AG09309 (cell line): ENCODE measurements around the gene ARRDC3.
"Not testable (repeated sequence)": the region's sequence is repeated elsewhere in the genome, so short reads cannot be mapped to it uniquely, and the experiment has no call there.

ENCODE experiments used
- DNase-seq: peaks from one replicate; pipeline ENCODE4 v3.0.0-alpha.2; 2010; ENCODE audit warnings: low read depth
- H3K4me3 ChIP-seq: 2 replicates; pipeline ENCODE4 v1.5.1; 2011; ENCODE audit warnings: mild to moderate bottlenecking, low read depth, low read length, moderate library complexity; ENCODE audit not compliant: control insufficient read depth
- TF ChIP-seq, protein P1 (sequence below): IDR thresholded peaks from 2 replicates; pipeline ENCODE4 v1.5.1; 2011; ENCODE audit warnings: mild to moderate bottlenecking, low read depth, low read length, inconsistent platforms; ENCODE audit not compliant: insufficient read depth, control insufficient read depth; ENCODE audit errors: missing control alignments

The ARRDC3 gene

DNA sequence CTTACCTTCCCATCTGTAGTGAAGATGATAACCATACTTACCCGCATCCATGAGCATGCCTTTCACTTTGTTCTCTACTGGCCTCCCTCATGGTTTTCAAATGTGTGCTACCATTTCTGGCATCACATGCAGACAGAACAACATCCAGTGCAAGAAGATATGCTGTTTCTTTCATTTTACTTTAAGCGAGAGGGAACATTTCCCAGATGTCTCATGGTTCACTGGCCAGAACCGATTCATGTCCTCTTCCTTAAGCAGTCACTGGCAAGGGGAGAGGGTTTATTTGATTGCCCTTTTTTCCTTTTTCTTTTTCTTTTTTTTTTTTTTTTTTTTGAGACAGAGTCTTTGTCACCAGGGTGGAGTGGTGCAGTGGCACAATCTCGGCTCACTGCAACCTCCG is 37.7 kb downstream of the ARRDC3 start:
- no peak overlapping the region for H3K4me3 ChIP-seq
- DNase-seq: no peak
- TF ChIP-seq, protein P1, sequence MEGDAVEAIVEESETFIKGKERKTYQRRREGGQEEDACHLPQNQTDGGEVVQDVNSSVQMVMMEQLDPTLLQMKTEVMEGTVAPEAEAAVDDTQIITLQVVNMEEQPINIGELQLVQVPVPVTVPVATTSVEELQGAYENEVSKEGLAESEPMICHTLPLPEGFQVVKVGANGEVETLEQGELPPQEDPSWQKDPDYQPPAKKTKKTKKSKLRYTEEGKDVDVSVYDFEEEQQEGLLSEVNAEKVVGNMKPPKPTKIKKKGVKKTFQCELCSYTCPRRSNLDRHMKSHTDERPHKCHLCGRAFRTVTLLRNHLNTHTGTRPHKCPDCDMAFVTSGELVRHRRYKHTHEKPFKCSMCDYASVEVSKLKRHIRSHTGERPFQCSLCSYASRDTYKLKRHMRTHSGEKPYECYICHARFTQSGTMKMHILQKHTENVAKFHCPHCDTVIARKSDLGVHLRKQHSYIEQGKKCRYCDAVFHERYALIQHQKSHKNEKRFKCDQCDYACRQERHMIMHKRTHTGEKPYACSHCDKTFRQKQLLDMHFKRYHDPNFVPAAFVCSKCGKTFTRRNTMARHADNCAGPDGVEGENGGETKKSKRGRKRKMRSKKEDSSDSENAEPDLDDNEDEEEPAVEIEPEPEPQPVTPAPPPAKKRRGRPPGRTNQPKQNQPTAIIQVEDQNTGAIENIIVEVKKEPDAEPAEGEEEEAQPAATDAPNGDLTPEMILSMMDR: no peak

DNA sequence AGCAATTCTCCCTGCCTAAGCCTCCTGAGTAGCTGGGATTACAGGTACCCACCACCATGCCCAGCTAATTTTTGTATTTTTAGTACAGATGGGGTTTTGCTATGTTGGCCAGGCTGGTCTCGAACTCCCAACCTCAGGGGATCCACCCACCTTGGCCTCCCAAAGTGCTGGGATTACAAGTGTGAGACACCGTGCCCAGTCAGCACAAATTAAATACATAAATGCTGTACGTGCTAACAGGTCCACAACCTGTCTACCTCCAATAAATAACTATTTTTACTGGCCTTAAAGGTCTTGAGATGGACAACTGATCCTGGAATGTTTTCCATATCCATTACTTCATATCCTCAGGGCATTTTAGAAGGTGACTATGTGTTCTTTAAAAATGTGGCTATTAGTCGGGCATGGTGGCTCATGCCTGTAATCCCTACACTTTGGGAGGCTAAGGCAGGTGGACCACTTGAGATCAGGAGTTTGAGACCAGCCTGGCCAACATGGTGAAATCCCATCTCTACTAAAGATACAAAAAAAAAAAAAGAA is 38.4 kb downstream of the ARRDC3 start:
- not testable (repeated sequence) for DNase-seq, H3K4me3 ChIP-seq

DNA sequence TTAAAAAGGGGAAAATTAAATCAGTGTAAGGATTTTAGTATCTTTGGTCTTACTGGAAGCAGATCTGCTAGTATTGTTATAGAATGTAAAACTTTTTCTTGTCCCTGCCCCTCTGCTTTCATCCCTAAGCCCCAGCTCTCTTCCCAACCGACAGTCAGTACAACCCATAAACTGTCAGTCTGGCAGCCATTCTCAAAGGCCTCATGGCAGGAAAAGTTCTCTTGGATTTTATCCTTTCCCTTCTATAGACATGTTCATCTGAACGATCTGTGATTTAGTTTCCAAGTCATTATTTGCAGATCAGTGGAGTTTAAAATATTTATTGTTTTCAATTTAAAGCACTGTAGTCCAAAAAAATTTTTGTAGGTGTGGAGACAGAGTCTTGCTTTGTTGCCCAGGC is 39.2 kb downstream of the ARRDC3 start:
- no peak for DNase-seq
- TF ChIP-seq, protein P1: no peak
- H3K4me3 ChIP-seq: no peak overlapping the region

DNA sequence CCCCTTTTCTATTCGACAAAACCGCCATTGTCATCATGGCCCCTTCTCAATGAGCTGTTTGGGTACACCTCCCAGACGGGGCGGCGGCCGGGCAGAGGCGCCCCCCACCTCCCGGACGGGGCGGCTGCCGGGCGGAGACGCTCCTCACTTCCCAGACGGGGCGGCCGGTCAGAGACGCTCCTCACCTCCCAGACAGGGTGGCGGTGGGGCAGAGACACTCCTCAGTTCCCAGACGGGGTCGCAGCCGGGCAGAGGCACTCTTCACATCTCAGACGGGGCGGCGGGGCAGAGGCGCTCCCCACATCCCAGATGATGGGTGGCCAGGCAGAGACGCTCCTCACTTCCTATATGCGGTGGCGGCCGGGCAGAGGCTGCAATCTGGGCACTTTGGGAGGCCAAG is 40.2 kb downstream of the ARRDC3 start:
- H3K4me3 ChIP-seq, DNase-seq: not testable (repeated sequence)

DNA sequence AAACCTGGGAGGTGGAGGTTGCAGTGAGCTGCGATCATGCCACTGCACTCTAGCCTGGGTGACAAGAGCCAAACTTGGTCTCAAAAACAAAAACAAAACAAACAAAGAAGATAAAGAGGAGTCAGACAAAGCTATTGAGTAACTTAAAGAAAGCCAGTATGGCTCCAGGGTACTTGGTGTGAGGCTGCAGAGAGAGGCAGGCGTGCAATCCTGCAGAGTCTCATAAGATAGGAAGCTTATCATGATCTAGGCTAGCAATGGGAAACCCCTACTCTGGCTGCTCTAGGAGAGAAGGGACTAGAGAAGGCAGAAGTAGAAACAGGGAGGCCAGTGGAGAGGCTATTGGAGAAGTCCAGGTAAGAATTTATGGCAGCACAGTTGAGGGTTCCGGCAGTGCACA is 42.0 kb downstream of the ARRDC3 start:
- TF ChIP-seq, protein P1: no peak
- H3K4me3 ChIP-seq: no peak overlapping the region
- no peak for DNase-seq

DNA sequence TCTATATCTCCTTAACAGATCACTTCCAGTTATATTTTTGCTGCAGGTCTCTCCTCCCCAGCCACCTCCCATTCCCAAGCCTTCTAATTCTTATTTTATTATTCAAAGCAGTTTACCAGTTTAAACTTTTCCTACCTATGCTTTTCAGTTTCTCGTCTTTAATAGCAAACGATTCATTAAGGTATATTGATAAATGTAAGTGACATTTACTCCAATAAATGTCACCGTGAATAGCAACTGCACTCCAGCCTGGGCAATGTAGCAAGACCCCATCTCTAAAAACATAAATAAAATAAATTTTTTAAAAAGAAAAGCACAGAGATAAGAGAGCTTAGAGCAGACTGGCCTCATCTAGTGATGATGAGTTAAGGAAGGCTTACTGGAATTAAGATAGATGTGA is 42.6 kb downstream of the ARRDC3 start:
- no peak overlapping the region for H3K4me3 ChIP-seq
- TF ChIP-seq, protein P1: no peak
- no peak for DNase-seq

DNA sequence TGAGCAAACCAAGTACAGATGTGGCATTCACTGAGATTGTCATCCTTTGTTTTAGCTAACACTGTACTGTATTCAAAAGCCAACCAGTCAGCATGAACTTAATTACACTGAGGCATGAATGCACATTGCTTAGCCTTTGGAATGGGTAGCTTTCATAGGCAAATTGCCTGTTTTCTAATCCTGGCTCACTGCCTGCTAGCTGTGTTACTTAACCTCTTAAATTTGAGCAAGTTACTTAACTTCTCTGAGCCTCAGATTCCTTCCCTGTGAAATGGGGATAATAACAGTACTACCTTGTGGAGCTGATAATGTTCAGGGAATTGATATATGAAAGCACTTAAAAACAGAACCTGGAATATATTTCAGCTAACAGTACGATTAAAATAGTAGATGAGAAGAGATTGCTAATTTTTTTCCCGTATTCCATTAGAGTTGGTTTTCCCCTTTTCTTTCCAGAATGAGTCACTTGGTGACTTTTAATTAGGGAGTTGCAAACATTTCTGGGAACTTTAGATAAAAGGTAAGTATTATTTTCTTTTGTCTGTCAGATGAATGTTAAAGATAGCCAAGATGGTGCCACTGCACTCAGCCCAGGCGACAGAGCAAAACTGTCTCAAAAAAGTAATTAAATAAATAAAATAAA is 43.9 kb downstream of the ARRDC3 start:
- TF ChIP-seq, protein P1: no peak
- peak; percentile 46 for DNase-seq
- H3K4me3 ChIP-seq: no peak overlapping the region
